DOHH2 (cell line): ENCODE data around the gene TMEM200A.

Source experiments
- H3F3A ChIP-seq: fragments of 200-600 bp; sonication (generic), shearing (Covaris generic); 2 replicates; pipeline ENCODE4 v1.6.0; 2016; ENCODE audit warnings: antibody characterized with exemption, mild to moderate bottlenecking; ENCODE audit not compliant: control insufficient read depth, insufficient read depth
- H3K27ac ChIP-seq: fragments of 200-600 bp; sonication (generic); 2 replicates; pipeline ENCODE4 v1.5.1; 2014; ENCODE audit warnings: low read depth, mild to moderate bottlenecking, low read length, moderate library complexity
- H3K27me3 ChIP-seq: fragments of 200-600 bp; sonication (generic); 2 replicates; pipeline ENCODE4 v1.6.1; 2014; ENCODE audit warnings: mild to moderate bottlenecking, low read length, mixed read lengths; ENCODE audit not compliant: control insufficient read depth
- H3K36me3 ChIP-seq: fragments of 200-600 bp; sonication (generic); 2 replicates; pipeline ENCODE4 v1.6.1; 2014; ENCODE audit warnings: mild to moderate bottlenecking, low read length, moderate library complexity, mixed read lengths; ENCODE audit not compliant: control insufficient read depth
- H3K4me1 ChIP-seq: fragments of 200-600 bp; sonication (generic); 2 replicates; pipeline ENCODE4 v1.6.1; 2014; ENCODE audit warnings: mild to moderate bottlenecking, low read length, mixed read lengths; ENCODE audit not compliant: control insufficient read depth
- H3K4me2 ChIP-seq: fragments of 200-600 bp; sonication (generic); 2 replicates; pipeline ENCODE4 v1.6.0; 2014; ENCODE audit warnings: mild to moderate bottlenecking, low read length, moderate library complexity
- H3K4me3 ChIP-seq: fragments of 200-600 bp; sonication (generic); 2 replicates; pipeline ENCODE4 v1.5.1; 2014; ENCODE audit warnings: mild to moderate bottlenecking, low read length, mixed read lengths
- H3K79me2 ChIP-seq: fragments of 200-600 bp; sonication (generic); 2 replicates; pipeline ENCODE4 v1.6.1; 2014; ENCODE audit warnings: mild to moderate bottlenecking, low read length, mixed read lengths; ENCODE audit not compliant: control insufficient read depth
- H3K9me2 ChIP-seq: fragments of 200-600 bp; sonication (generic); replicated peaks from 2 replicates; pipeline ENCODE4 v1.6.1; 2014; ENCODE audit warnings: mild to moderate bottlenecking, low read length, mixed read lengths; ENCODE audit not compliant: control insufficient read depth
- H3K9me3 ChIP-seq: fragments of 200-600 bp; sonication (generic); 2 replicates; pipeline ENCODE4 v1.6.1; 2014; ENCODE audit warnings: antibody characterized with exemption, low read length, mixed read lengths; ENCODE audit not compliant: control insufficient read depth, insufficient read depth
- H4K20me1 ChIP-seq: fragments of 200-600 bp; sonication (generic); 2 replicates; pipeline ENCODE4 v1.6.0; 2014; ENCODE audit warnings: low read depth, mild to moderate bottlenecking, antibody characterized with exemption, low read length, moderate library complexity; ENCODE audit not compliant: control insufficient read depth, insufficient read depth
- EZH2phosphoT487 ChIP-seq: fragments of 200-600 bp; sonication (generic); IDR thresholded peaks from 2 replicates; pipeline ENCODE4 v1.6.1; 2017; ENCODE audit warnings: borderline replicate concordance, mild to moderate bottlenecking, antibody characterized with exemption, low read length, moderate library complexity, mixed read lengths
- TF ChIP-seq, protein P1 (sequence below): fragments of 200-600 bp; sonication (generic); IDR thresholded peaks from one replicate; pipeline ENCODE4 v1.5.1; 2014; ENCODE audit warnings: antibody characterized with exemption, mild to moderate bottlenecking, low read depth, low read length; ENCODE audit not compliant: poor library complexity, severe bottlenecking

The TMEM200A gene

GRCh38 chr6:130459316-130459715, 93.5 kb downstream of the TMEM200A start:
- TF ChIP-seq EZH2phosphoT487: no peak
- TF ChIP-seq, protein P1, sequence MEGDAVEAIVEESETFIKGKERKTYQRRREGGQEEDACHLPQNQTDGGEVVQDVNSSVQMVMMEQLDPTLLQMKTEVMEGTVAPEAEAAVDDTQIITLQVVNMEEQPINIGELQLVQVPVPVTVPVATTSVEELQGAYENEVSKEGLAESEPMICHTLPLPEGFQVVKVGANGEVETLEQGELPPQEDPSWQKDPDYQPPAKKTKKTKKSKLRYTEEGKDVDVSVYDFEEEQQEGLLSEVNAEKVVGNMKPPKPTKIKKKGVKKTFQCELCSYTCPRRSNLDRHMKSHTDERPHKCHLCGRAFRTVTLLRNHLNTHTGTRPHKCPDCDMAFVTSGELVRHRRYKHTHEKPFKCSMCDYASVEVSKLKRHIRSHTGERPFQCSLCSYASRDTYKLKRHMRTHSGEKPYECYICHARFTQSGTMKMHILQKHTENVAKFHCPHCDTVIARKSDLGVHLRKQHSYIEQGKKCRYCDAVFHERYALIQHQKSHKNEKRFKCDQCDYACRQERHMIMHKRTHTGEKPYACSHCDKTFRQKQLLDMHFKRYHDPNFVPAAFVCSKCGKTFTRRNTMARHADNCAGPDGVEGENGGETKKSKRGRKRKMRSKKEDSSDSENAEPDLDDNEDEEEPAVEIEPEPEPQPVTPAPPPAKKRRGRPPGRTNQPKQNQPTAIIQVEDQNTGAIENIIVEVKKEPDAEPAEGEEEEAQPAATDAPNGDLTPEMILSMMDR: no peak
- H3K36me3 ChIP-seq: no peaks in the 10 kb centered on the region
- H3K4me1 ChIP-seq: no peaks in the 10 kb centered on the region
- no peak overlapping the region for H3K4me3 ChIP-seq
- H3K27ac ChIP-seq: no peak overlapping the region
- no peaks in the 10 kb centered on the region for H3K79me2 ChIP-seq
- H3K4me2 ChIP-seq: no peak overlapping the region
- H3K9me2 ChIP-seq: no peaks in the 10 kb centered on the region
- no peaks in the 10 kb centered on the region for H3K27me3 ChIP-seq
- no peaks in the 10 kb centered on the region for H3F3A ChIP-seq
- H3K9me3 ChIP-seq: no peaks in the 10 kb centered on the region
- no peaks in the 10 kb centered on the region for H4K20me1 ChIP-seq

- Histone ChIP-seq H3K4me2 (no peak overlapping the region), H3K36me3 (no peaks in the 10 kb centered on the region), H3K79me2 (no peaks in the 10 kb centered on the region), H3K9me3 (no peaks in the 10 kb centered on the region), H3K9me2 (no peaks in the 10 kb centered on the region), H3F3A (no peaks in the 10 kb centered on the region), H3K27ac (no peak overlapping the region), H3K4me1 (no peaks in the 10 kb centered on the region), H4K20me1 (no peaks in the 10 kb centered on the region), H3K27me3 (no peaks in the 10 kb centered on the region), H3K4me3 (no peak overlapping the region)
- TF ChIP-seq, protein P1: no peak
- no peak for TF ChIP-seq EZH2phosphoT487
These were observed 95.1 kb downstream of the TMEM200A start for GRCh38 chr6:130460934-130461333.

- Histone ChIP-seq H3K27me3 (no peaks in the 10 kb centered on the region), H3K4me2 (no peak overlapping the region), H3K79me2 (no peaks in the 10 kb centered on the region), H4K20me1 (no peaks in the 10 kb centered on the region), H3K4me3 (no peak overlapping the region), H3K9me2 (no peaks in the 10 kb centered on the region), H3K4me1 (no peaks in the 10 kb centered on the region), H3K27ac (no peak overlapping the region), H3F3A (no peaks in the 10 kb centered on the region), H3K9me3 (no peaks in the 10 kb centered on the region), H3K36me3 (no peaks in the 10 kb centered on the region)
- TF ChIP-seq EZH2phosphoT487: no peak
- TF ChIP-seq, protein P1: no peak
These were observed 100.4 kb downstream of the TMEM200A start for GRCh38 chr6:130466052-130466747.
